Large intestine (tissue), 3 donors: ENCODE results near the gene UBE2J1. TPM values are rescaled to one million over a fixed set of nuclear protein-coding genes. Genes with fewer than 3 reads are reported as not detected.

Experiments
- DNase-seq, 2 donors: peaks; one replicate each; pipeline versions ENCODE4 v3.0.0 to v3.0.0-alpha.2; 2013
- H3K27ac ChIP-seq: one replicate; pipeline ENCODE4 v1.5.1; 2013; ENCODE audit warnings: low read length
- H3K27me3 ChIP-seq: 2 replicates; pipeline ENCODE4 v1.6.1; 2013; ENCODE audit warnings: low read length; ENCODE audit not compliant: control insufficient read depth, insufficient read depth
- H3K36me3 ChIP-seq: 2 replicates; pipeline ENCODE4 v1.6.1; 2013; ENCODE audit warnings: low read length; ENCODE audit not compliant: control insufficient read depth, insufficient read depth
- H3K4me1 ChIP-seq: one replicate; pipeline ENCODE4 v1.6.1; 2013; ENCODE audit warnings: low read length; ENCODE audit not compliant: control insufficient read depth, insufficient read depth
- H3K4me3 ChIP-seq: one replicate; pipeline ENCODE4 v1.5.1; 2013; ENCODE audit warnings: low read length
- H3K9me3 ChIP-seq: one replicate; pipeline ENCODE4 v1.6.1; 2013; ENCODE audit warnings: mild to moderate bottlenecking, low read depth, low read length, moderate library complexity; ENCODE audit not compliant: control insufficient read depth
- WGBS: methylation state at CpG from one replicate; pipeline ENCODE4 v1.1.5; 2013; ENCODE audit warnings: low lambda C conversion rate; ENCODE audit not compliant: insufficient coverage; 5-methylcytosine and 5-hydroxymethylcytosine counted together
- polyA plus RNA-seq: library from polyadenylated mRNA; unstranded; fragments of 120-200 nt; gene quantifications from one replicate; pipeline ENCODE4 v1.2.1, GENCODE V29; 2013

Gene UBE2J1
- polyA plus RNA-seq, 1 donor = 42.7 TPM

GRCh38 chr6:89387516-89388201, 35.1 kb upstream of the UBE2J1 start:
- Histone ChIP-seq H3K27me3 (no peaks in the 10 kb centered on the region), H3K36me3 (peaks cover 8% of the 10 kb centered on the region), H3K9me3 (no peaks in the 10 kb centered on the region), H3K27ac (no peak overlapping the region), H3K4me3 (no peak overlapping the region), H3K4me1 (no peaks in the 10 kb centered on the region)
- no peak for DNase-seq
- WGBS = no CpG with 5 or more reads among the region's 9 CpGs

GRCh38 chr6:89386917-89387491, 34.5 kb upstream of the UBE2J1 start:
- Histone ChIP-seq H3K4me1 (no peaks in the 10 kb centered on the region), H3K27ac (no peak overlapping the region), H3K4me3 (no peak overlapping the region), H3K36me3 (peaks cover 8% of the 10 kb centered on the region), H3K27me3 (no peaks in the 10 kb centered on the region), H3K9me3 (no peaks in the 10 kb centered on the region)
- no CpG with 5 or more reads among the region's 6 CpGs for WGBS
- no peak for DNase-seq

- Histone ChIP-seq H3K9me3 (no peaks in the 10 kb centered on the region), H3K36me3 (peaks cover 8% of the 10 kb centered on the region), H3K4me1 (no peaks in the 10 kb centered on the region), H3K4me3 (no peak overlapping the region), H3K27ac (no peak overlapping the region), H3K27me3 (no peaks in the 10 kb centered on the region)
- no CpG with 5 or more reads among the region's 7 CpGs for WGBS
- DNase-seq = no peak
Measured at GRCh38 chr6:89385846-89386245, 33.3 kb upstream of the UBE2J1 start.

GRCh38 chr6:89385156-89385667, 32.7 kb upstream of the UBE2J1 start:
- Histone ChIP-seq H3K27ac (no peak overlapping the region), H3K27me3 (no peaks in the 10 kb centered on the region), H3K9me3 (no peaks in the 10 kb centered on the region), H3K36me3 (peaks cover 8% of the 10 kb centered on the region), H3K4me3 (no peak overlapping the region), H3K4me1 (no peaks in the 10 kb centered on the region)
- WGBS = 91% methylated on average over 1 of the region's 5 CpGs
- DNase-seq = no peak

DNA sequence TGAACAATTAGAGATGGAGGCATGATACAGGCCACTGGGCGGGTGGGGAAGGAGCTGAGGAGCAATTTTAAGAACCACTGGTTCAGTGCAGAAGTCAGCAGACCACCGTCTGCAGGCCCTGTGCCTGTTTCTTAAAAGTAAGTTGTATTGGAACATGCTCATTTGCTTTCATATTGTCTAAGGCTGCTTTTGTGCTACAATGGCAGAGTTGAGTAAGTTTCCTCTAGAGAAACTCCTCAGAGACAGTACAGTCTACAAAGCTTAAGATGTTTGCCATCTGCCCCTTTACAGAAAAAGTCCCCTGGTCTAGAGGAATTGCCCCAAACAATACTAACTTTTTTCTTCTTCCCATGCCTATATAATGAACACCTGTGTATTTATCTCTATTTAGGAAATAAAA, 28.5 kb upstream of the UBE2J1 start:
- peaks cover 1% of the 10 kb centered on the region for H3K36me3 ChIP-seq
- H3K27me3 ChIP-seq = no peaks in the 10 kb centered on the region
- no peak overlapping the region for H3K4me3 ChIP-seq
- no CpG with 5 or more reads among the region's 2 CpGs for WGBS
- H3K9me3 ChIP-seq = no peaks in the 10 kb centered on the region
- H3K4me1 ChIP-seq = no peaks in the 10 kb centered on the region
- no peak overlapping the region for H3K27ac ChIP-seq
- DNase-seq = no peak

DNA sequence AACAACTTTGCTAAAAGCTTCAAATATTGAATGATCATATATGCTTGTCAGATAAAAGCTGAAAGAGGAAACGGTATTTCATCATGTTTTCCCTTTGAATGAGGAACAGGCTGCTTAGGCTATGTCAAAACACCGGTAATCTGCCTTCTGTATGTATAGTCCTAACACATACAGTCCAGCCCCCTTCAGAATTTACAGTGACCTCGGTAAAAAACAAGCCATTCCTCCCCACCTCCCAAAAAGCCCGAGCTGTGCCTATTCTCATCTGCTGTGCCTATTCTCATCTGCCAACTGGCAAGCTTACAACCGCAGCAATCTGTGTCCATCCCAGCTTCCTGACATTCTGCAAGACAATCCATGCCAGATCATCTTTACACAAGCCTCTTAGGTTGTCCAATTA, 26.8 kb upstream of the UBE2J1 start:
- no CpG with 5 or more reads among the region's 5 CpGs for WGBS
- DNase-seq = no peak
- no peaks in the 10 kb centered on the region for H3K9me3 ChIP-seq
- no peak overlapping the region for H3K4me3 ChIP-seq
- H3K27ac ChIP-seq = no peak overlapping the region
- H3K36me3 ChIP-seq = no peaks in the 10 kb centered on the region
- no peaks in the 10 kb centered on the region for H3K27me3 ChIP-seq
- H3K4me1 ChIP-seq = peaks cover 5% of the 10 kb centered on the region

GRCh38 chr6:89378628-89379027, 26.1 kb upstream of the UBE2J1 start:
- Histone ChIP-seq H3K27ac (no peak overlapping the region), H3K4me3 (no peak overlapping the region), H3K9me3 (no peaks in the 10 kb centered on the region), H3K27me3 (no peaks in the 10 kb centered on the region), H3K36me3 (no peaks in the 10 kb centered on the region), H3K4me1 (peaks cover 5% of the 10 kb centered on the region)
- DNase-seq = no peak
- WGBS = no CpG with 5 or more reads among the region's 4 CpGs

- H3K27me3 ChIP-seq = no peaks in the 10 kb centered on the region
- 100% methylated on average over 1 of the region's 6 CpGs for WGBS
- H3K4me3 ChIP-seq = no peak overlapping the region
- no peaks in the 10 kb centered on the region for H3K9me3 ChIP-seq
- peaks cover 5% of the 10 kb centered on the region for H3K4me1 ChIP-seq
- DNase-seq = peak; percentile 86 to 88
- no peaks in the 10 kb centered on the region for H3K36me3 ChIP-seq
- H3K27ac ChIP-seq = peak overlapping the region; percentile 43
Measured at GRCh38 chr6:89375427-89376267, 23.1 kb upstream of the UBE2J1 start.

DNA sequence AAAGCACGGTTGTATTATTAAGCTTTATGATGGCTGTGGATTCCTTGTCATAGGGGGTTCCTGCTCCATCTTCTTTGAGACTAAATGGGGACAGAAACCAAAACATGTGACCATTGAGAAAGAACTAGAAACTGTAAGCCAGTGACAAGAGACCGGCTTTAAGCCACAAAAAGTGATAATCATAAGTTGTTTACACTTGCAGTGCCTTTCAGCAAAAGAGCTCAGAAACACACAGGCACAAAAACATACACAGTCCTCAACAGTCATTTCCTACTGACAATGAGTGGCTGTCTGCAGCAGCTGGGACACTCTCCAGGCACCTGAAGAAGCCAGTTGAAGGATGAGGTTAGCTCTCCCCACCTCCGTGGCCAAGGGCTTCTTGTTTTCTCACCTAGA, 20.0 kb upstream of the UBE2J1 start:
- Histone ChIP-seq H3K27me3 (no peaks in the 10 kb centered on the region), H3K9me3 (no peaks in the 10 kb centered on the region), H3K27ac (no peak overlapping the region), H3K4me3 (no peak overlapping the region), H3K36me3 (no peaks in the 10 kb centered on the region), H3K4me1 (peaks cover 5% of the 10 kb centered on the region)
- no peak for DNase-seq
- WGBS = 80% methylated on average over 1 of the region's 3 CpGs

DNA sequence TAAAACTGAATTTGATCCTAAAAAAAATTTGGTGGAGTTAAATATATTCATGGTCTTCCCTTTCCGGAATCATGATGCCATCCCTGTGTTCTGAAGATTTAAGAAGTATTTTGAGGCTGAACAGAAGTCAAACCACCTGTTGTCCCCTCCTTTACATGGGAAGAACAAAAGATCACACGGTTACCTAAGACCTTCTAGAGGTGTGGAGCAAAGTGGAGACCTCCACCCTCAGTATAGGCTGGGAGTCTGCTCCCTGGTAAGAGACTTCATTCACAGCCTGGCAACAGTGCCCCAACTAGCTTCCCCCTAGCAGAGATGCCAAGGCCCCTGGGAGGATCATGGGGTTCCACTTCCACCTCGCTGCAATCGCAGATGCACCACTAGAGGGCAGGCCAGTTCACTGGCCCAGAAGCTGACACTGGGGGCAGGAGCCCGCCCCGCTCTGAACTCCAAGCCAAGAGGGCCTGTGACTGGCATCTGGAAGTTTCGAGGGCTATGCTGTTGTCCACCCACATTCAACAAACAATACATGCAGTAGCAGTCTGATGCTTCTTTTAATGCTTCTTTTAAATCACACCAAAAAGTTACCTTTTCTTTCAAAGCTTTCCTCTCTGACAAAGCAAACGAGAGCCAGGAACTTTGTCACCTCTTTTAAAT, 19.5 kb upstream of the UBE2J1 start:
- H3K27ac ChIP-seq = no peak overlapping the region
- WGBS = 71% methylated on average over 1 of the region's 8 CpGs
- DNase-seq = peak; percentile 48 to 61

More for the DNA sequence above, 19.5 kb upstream of the UBE2J1 start:
- no peak overlapping the region for H3K4me3 ChIP-seq
- peaks cover 5% of the 10 kb centered on the region for H3K4me1 ChIP-seq
- H3K9me3 ChIP-seq = no peaks in the 10 kb centered on the region
- no peaks in the 10 kb centered on the region for H3K36me3 ChIP-seq
- H3K27me3 ChIP-seq = no peaks in the 10 kb centered on the region
